GM18505 (cell line): ENCODE results near the gene METTL13.
"Not testable (repeated sequence)": the region's sequence is repeated elsewhere in the genome, so short reads cannot be mapped to it uniquely, and the experiment has no call there.

ENCODE experiments used
- ATAC-seq: cut with Tn5 transposase; IDR thresholded peaks from one replicate; pipeline ENCODE4 v1.9.1; 2021; ENCODE audit not compliant: unreplicated experiment
- POLR2A ChIP-seq: IDR thresholded peaks from 4 replicates; pipeline ENCODE4 v1.6.1; 2011; ENCODE audit warnings: borderline replicate concordance; ENCODE audit not compliant: insufficient read depth, insufficient read length; ENCODE audit errors: extremely low read depth

The METTL13 gene

DNA sequence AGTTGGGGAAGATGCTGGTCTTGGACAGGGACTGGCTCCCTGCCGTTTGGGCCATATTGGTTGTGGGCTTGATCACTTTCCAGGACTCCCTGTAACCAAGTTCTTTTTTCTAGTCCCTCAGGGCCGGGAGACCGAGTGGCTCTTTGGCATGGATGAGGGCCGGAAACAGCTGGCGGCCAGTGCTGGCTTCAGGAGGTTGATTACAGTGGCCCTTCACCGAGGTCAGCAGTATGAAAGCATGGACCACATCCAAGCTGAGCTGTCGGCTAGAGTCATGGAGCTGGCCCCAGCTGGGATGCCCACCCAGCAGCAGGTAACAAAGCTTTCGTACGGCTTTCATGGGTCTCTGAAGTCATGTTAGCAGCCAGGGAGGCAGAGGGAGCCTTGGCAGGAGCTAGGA, 4.3 kb downstream of the METTL13 start:
- no peak for ATAC-seq
- TF ChIP-seq POLR2A, result no peak

- no peak for ATAC-seq
- TF ChIP-seq POLR2A, result no peak
Measured at GRCh38 chr1:171786534-171786933, 5.1 kb downstream of the METTL13 start.

GRCh38 chr1:171787686-171788480, 6.4 kb downstream of the METTL13 start:
- ATAC-seq, result no peak
- no peak for TF ChIP-seq POLR2A

- ATAC-seq, result no peak
- TF ChIP-seq POLR2A, result no peak
Measured at GRCh38 chr1:171788696-171789095, 7.2 kb downstream of the METTL13 start.

DNA sequence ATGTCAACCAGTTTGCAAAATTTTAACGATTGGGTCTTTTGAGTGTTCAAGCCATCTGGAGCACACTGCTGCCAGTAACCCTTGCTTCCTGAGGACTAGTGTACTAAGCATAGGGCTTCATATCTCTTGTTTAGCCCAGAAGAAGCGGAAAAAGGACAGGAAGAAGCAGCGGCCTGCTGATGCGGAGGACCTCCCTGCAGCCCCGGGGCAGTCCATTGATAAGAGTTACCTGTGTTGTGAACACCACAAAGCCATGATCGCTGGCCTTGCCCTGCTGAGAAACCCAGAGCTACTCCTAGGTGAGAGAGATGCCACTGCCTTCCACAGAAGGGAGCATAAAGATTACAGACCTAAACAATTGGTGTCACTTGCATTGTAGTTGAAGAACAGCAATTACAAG, 8.9 kb downstream of the METTL13 start:
- no peak for ATAC-seq
- no peak for TF ChIP-seq POLR2A

DNA sequence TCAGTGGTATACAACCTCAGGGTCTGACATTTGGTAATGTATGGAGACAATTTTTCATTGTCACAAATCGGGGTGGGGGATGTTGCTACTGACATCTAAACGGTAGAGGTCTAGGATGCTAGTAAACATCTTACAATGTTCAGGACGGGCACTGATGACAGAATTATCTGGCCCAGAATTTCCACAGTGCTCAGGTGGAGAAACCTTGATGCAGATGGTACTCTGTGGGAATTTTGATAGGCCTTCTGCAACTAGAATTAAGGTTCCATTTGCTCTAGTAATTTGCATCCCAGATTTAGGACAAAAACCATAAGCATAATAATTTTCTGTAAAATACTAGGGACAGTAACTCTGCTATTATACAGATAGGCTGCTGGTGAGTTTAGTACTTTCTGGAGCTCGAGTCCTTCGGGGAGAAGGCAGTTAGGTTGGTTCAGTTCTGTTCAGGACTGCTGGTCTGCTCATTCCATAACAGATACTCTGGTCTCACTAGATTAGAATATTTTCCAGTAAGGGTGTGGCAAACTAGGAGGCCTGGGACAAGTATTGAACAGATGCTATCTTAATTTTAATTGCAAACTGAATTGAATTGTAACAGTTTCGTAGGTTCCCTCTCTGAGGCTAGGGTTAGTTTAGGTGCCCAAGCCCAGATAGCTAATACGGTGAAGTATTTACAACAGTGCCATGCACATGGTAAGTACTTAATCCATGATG, 11.4 kb downstream of the METTL13 start:
- TF ChIP-seq POLR2A, result no peak
- no peak for ATAC-seq

DNA sequence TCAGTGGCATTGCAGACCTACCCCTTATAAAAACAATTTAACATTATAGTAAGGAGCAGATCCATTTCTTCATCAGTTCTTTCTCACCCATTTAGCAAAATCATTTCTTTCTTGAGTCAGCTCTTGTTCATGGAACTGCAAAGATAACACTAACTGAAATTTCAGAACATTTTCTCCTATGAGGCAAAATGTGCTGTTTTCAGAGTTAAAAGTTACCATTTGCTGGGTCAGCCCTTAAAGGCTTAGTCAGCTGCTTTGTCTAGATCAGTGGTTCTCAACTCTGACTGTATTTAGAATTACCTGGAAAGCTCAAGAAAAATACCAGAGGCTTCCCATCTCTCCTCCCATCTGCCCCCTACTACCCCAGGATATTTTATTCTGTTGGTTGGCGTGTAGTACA, 12.2 kb downstream of the METTL13 start:
- TF ChIP-seq POLR2A, result no peak
- no peak for ATAC-seq

- TF ChIP-seq POLR2A, result no peak
- ATAC-seq, result no peak
Measured at GRCh38 chr1:171794085-171794484, 12.6 kb downstream of the METTL13 start.

- no peak for ATAC-seq
- no peak for TF ChIP-seq POLR2A
Measured at GRCh38 chr1:171796592-171796991, 15.1 kb downstream of the METTL13 start.

- TF ChIP-seq POLR2A, result no peak
- ATAC-seq, result no peak
Measured at GRCh38 chr1:171798311-171798710, 16.9 kb downstream of the METTL13 start.

DNA sequence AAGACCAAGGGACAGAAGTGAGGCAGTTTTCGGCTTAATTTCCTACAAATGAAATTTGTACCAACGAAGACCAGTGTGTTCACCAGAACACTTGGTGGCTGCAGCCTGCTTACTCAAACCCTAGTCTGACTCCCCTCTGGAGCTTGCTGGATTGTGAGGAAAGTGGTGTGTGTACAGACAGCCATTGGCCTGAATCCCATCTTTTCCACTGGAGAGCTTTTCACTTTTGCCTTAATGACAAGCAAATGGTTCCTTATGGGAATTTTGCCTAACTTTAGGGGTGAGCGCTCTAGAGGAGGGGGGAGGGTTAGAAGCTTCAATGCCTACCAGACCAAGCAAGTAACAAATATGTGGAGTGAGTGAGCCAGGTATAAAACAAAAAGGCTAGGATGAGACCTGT, 17.3 kb downstream of the METTL13 start:
- no peak for TF ChIP-seq POLR2A
- ATAC-seq, result no peak

GRCh38 chr1:171799166-171799565, 17.7 kb downstream of the METTL13 start:
- TF ChIP-seq POLR2A, result no peak
- no peak for ATAC-seq

DNA sequence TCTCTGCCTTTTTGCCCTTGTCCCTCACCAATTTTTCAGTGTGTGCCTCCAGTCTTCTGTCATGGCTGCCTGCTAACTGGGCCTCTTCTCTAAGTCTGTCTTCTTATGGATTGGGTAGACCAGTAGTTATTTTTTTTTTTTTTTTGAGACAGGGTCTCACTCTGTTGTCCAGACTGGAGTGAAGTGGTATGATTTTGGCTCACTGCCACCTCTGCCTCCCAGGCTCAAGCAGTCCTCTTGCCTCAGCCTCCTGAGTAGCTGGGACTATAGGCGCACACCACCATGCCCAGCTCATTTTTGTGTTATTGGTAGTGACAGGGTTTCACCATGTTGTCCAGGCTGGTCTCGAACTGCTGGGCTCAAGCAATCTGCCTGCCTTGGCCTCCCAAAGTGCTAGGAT, 18.2 kb downstream of the METTL13 start:
- ATAC-seq, result not testable (repeated sequence)

DNA sequence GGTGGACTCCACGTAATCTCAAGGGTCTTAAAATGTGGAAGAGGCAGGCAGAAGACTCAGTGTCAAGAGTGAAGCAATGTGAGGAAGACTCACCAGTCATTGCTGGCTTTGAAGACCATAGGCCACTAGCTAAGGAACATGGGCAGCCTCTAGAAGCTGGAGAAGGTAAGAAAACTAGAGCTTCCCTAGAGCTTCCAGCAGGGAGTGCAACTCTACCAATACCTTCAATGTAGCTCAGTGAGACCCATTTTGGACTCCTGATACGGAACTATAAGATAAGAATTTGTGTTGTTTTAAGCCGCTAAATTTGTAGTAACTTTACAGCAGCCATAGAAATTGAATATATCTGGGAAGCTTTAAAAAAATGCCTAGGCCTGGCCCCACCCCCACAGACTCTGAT, 18.9 kb downstream of the METTL13 start:
- TF ChIP-seq POLR2A, result no peak
- ATAC-seq, result no peak
